GM06990 (cell line): ENCODE data around the gene IFT22.

Experiments
- DNase-seq: peaks from one replicate; pipeline ENCODE4 v3.0.0-alpha.2; 2011; ENCODE audit not compliant: insufficient read length; ENCODE audit errors: extremely low read depth
- H3K27me3 ChIP-seq: replicated peaks from 2 replicates; pipeline ENCODE4 v1.6.0; 2011; ENCODE audit warnings: low read length; ENCODE audit not compliant: control insufficient read depth, insufficient read depth
- H3K36me3 ChIP-seq: 2 replicates; pipeline ENCODE4 v1.5.1; 2011; ENCODE audit warnings: low read length; ENCODE audit not compliant: control insufficient read depth, insufficient read depth
- H3K4me3 ChIP-seq: replicated peaks from 2 replicates; pipeline ENCODE4 v1.5.1; 2011; ENCODE audit warnings: low read depth, mild to moderate bottlenecking, control low read depth, low read length
- TF ChIP-seq, protein P1 (sequence below): IDR thresholded peaks from 2 replicates; pipeline ENCODE4 v1.5.1; 2011; ENCODE audit warnings: low read length, control low read depth, mild to moderate bottlenecking, inconsistent platforms; ENCODE audit not compliant: insufficient read depth, poor library complexity, severe bottlenecking

Gene IFT22

DNA sequence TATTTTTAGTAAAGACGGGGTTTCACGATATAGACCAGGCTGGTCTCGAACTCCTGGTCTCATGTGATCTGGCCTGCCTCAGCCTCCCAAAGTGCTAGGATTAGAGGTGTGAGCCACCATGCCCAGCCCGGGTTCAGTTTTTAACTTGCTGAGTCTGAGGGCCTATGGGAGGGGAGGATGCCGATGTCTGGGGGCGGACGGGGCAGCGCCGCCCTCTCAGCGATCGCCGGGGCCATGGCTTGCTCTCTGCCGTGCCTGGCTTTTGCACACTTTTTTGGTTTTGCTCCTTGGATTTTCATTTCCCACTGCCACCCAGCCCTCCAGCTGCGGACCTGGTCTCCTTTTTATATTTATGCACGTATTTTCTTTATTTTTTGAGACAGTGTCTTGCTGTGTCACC, 25.9 kb upstream of the IFT22 start:
- Histone ChIP-seq H3K36me3 (no peaks in the 10 kb centered on the region), H3K4me3 (no peak overlapping the region), H3K27me3 (no peaks in the 10 kb centered on the region)
- no peak for DNase-seq
- TF ChIP-seq, protein P1, sequence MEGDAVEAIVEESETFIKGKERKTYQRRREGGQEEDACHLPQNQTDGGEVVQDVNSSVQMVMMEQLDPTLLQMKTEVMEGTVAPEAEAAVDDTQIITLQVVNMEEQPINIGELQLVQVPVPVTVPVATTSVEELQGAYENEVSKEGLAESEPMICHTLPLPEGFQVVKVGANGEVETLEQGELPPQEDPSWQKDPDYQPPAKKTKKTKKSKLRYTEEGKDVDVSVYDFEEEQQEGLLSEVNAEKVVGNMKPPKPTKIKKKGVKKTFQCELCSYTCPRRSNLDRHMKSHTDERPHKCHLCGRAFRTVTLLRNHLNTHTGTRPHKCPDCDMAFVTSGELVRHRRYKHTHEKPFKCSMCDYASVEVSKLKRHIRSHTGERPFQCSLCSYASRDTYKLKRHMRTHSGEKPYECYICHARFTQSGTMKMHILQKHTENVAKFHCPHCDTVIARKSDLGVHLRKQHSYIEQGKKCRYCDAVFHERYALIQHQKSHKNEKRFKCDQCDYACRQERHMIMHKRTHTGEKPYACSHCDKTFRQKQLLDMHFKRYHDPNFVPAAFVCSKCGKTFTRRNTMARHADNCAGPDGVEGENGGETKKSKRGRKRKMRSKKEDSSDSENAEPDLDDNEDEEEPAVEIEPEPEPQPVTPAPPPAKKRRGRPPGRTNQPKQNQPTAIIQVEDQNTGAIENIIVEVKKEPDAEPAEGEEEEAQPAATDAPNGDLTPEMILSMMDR, result no peak

DNA sequence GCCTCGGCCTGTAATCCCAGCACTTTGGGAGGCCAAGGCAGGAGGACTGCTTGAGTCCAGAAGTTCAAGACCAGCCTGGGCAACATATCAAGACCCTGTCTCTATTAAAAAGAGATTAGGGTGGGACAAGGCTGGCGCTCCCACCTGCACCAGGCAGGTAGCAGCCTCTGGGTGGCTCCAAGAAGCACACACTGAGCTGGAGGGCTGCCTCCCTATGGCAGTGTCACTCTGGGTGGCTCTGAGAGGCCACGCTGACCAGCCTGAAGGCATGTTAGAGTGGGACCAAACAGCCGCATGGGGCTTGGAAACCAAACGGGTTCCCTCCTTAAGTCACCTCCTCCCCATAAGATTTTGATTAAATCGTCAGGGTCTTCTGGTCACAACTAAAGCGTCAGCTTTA, 21.3 kb upstream of the IFT22 start:
- H3K27me3 ChIP-seq, result no peaks in the 10 kb centered on the region
- TF ChIP-seq, protein P1, result no peak
- no peak for DNase-seq
- H3K4me3 ChIP-seq, result no peak overlapping the region
- no peaks in the 10 kb centered on the region for H3K36me3 ChIP-seq

DNA sequence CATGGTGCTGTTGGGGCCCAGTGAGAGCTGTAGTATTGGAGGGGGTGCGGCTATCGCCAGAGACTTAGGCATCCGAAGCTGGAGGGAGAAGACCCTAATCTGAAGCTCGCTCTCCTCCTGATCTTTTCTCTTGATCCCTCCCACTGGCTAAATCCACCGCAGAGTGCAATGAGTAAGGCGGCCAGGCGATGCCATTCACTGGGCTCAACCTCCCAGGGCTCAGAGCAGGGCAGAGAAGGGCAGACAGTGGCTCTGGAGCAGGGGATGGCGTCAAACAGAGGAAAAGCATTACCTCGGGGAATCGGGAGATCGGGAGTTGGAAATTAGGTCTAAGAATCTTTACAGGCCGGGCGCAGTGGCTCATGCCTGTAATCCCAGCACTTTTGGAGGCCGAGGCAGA, 18.8 kb upstream of the IFT22 start:
- H3K4me3 ChIP-seq, result no peak overlapping the region
- DNase-seq, result no peak
- TF ChIP-seq, protein P1, result no peak
- no peaks in the 10 kb centered on the region for H3K36me3 ChIP-seq
- no peaks in the 10 kb centered on the region for H3K27me3 ChIP-seq

DNA sequence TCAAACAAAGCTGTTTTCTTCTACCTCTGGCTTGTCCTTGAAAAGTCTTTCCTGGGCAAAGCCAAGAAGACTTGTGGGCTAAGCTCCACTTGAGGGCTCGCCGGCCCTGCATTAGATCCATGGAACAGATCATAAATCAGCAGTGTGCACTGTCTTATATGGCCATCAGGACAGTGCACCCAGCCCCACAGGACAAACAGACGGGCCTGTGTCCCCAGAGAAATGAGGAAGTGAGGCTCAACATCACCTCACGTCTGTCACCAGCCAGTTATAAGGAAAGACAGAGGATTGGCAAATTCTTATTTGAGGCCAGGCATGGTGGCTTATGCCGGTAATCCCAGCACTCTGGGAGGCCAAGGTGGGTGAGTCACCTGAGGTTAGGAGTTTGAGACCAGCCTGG, 12.3 kb upstream of the IFT22 start:
- TF ChIP-seq, protein P1, result no peak
- DNase-seq, result no peak
- Histone ChIP-seq H3K36me3 (no peaks in the 10 kb centered on the region), H3K27me3 (no peaks in the 10 kb centered on the region), H3K4me3 (no peak overlapping the region)

DNA sequence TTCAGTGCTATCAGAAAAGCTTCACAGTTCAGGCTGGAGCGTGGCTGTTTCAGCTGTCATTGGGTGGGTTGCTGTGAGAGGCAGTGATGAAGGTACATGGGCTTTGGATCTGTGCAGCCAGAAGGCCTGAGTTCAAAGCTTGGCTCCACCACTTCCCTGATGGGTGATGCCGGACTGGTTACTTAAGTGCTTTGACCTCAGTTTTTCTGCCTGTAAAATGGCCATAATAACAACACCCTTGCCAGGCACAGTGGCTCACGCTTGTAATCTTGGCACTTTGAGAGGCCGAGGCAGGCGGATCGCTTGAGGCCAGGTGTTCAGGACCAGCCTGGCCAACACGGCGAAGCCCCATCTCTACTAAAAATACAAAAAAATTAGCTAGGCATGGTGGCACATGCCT, 10.4 kb upstream of the IFT22 start:
- Histone ChIP-seq H3K36me3 (no peaks in the 10 kb centered on the region), H3K27me3 (no peaks in the 10 kb centered on the region), H3K4me3 (no peak overlapping the region)
- DNase-seq, result no peak
- TF ChIP-seq, protein P1, result no peak

DNA sequence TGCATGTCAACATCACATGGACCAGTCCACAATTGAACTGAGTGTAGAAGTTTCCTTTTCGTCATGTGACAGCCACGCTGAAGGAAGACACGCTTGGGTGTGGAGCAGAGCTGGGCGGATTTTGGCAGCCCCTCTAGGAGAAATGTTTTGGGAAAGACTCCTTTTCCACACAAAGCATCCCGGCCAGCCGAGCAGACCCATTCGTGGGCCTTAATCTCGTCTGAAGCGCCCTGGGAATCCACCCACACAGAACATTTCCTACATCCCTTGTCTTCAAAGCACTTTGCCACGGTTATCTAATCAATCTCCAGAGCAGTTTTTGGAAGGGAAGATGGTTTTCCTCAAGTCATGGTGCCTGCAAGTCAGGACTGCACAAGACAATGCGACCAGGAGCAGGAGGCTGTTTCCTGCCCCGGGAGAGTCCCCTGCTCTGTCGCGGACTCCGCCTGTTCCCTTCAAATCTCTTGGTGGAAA, 8.4 kb upstream of the IFT22 start:
- no peaks in the 10 kb centered on the region for H3K27me3 ChIP-seq
- H3K4me3 ChIP-seq, result no peak overlapping the region
- H3K36me3 ChIP-seq, result no peaks in the 10 kb centered on the region
- no peak for DNase-seq
- TF ChIP-seq, protein P1, result no peak
